HUDEP-2 (cell line): ENCODE measurements around the gene CA10.

ENCODE experiments used
- DNase-seq, 76 experiments: peaks; one replicate each; lab custom pipeline; 2025; ENCODE audit not compliant: unreplicated experiment in 76 of 76; lab: John Stamatoyannopoulos, UW

The CA10 gene

DNA sequence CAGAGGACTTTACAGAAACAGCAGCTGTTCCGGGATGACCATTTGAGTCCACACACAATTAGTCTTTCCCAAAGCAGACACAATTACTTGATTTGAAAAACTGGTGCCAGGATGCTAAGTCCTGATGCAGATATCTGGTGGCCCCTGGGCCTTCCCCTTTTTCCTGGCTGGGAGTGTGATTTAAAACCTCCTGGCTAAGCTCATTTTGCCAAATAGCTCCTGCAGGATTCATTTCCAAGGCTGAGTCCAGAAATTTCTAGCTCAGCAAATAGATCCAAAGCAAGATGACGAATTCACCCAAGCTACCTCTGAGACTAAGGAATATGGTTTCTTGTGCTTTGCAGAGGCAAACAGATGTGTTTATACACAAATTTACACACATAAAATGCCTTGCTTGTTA lies 422.2 kb downstream of the CA10 start:
- DNase-seq = no peak

DNA sequence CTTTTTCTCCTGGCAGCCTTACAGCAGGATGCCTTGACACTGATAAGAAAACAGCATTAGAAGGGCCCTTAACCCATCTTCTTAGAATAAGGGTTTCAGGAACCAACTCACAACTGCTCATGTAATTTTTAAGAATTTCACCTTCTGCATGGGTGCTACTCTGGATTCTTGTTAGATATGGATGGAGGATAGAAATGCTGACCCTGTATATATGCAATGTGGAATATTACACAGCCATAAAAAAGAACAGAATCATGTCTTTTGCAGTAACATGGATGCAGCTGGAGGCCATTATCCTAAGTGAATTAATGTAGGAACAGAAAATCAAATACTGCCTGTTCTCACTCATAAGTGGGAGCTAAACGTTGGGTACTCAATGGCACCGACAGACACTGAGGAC lies 423.5 kb downstream of the CA10 start:
- no peak for DNase-seq

DNA sequence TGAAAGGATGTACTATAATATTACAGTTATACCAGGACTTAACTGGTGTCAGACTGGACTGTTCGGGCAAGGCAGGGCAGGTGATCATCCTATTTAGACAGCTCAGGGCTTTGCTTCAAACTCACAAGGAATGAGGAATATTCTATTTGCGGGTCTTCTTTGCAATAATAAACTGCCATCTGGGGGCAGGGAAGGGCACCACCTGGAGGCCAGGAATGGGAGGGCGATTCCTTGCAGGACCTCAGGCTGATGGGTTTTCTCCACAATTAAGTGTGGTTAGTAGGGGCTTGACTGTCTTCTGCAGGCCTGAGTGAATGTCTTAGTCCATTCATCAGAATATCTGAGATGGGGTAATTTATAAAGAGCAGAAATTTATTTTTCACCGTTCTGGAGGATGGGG lies 424.1 kb downstream of the CA10 start:
- peak in 2 of 76 experiments; percentile 1 to 2 for DNase-seq

DNA sequence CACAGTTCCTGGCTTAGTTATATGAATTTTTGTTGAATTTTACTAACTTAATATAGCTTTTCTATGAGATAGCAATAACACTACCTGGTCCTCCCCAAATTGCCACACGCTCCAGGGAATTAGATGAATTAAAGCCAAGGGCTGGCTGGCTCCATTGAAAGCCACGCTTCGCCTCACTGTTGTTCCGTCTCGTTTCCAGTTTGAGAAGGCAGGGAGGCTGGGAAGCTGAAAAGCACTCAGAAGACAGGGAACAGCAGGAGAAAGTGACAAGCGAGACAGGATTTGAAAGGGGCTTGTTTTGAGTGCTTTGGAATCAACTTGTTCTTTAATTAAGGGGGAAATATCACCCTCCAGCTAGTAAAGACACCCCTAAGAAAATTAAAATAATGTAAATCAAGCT lies 425.3 kb downstream of the CA10 start:
- DNase-seq = no peak

DNA sequence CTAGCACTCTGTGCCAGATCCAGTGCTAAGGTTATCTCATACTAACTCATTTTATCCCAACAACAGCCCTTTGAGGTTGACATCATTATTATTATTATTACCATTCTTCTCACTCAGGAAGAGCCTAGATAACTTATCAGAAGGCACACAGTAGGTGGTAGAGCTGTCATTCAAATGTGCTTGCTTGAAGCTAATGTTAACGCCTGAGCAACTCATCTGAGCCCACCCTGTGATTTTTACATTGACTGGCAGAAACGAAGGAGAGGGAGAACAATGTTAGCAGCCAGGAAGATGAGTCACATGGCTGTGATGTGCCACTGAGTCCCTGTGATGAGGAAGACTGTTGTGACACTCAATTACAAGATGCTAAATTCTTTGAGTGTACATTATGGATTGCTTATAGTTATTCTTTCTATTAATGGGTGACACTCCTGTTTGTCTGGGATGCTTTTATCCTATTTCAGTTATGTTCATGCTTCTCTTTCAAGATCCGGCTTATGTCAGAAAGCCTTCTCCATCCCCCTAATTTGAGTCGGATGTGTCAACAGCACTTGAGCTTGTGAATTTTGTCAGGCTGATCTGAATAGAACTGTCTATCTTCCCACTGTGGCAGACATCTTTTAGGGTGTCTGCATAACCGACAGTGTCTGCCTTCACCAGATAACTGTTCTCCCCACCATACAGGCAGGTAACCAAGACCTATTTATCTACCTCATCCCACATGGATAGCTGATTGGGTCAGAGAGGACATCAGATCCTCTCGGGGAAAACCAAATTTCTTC lies 426.4 kb downstream of the CA10 start:
- no peak for DNase-seq

DNA sequence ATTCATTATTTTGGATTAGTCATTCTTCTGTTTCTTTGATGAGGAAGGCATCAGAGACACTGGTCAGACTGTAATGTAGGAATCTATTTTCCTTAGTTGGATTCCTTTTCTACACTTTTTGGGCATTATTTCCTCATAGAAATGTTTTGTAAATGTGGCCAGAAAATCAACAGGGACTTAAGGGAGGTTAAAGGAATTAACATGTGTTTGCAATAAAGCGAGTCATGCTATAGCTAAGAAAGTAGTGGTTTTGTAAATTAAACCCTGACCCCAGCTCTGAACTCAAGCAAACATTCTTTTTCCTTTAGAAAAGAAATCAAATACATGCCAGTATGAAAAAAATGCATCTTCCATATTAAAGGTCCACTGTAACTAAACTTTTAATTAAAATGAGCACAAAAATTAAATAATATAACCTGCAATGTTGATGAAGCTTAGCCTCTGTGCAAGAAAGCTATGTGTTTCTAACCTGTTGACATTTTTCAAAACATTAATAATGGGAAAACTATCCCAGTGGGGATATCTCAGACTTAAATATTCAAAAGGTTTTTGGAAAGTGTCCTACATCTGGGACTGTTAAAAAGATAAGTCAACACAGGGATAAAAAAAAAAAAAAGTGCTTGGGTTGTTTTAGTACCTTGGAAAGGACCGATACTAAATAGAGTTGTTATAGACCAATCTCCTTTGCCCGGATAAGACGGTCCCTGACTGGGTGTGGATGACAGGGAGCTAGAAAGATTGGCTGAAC lies 428.0 kb downstream of the CA10 start:
- DNase-seq = no peak

DNA sequence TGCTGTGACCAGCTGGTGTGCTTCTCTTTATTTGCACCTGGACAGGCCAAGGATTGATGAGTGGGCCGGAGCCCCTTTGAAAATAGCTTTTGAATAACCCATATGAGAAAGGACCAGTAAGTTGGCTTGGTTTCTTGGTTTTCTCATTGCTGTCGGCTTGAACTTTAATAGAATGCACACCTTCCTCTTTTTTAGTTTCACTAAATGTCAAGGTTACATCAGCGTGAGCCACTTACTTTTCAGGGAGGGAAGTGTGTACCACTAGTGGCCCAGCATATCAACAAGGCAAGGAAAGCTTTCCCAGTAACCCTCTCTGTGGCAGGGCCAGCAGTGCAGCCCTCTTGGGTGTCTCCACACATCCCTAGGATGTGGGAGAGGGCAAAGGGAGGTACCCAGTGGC lies 433.3 kb downstream of the CA10 start:
- no peak for DNase-seq

DNA sequence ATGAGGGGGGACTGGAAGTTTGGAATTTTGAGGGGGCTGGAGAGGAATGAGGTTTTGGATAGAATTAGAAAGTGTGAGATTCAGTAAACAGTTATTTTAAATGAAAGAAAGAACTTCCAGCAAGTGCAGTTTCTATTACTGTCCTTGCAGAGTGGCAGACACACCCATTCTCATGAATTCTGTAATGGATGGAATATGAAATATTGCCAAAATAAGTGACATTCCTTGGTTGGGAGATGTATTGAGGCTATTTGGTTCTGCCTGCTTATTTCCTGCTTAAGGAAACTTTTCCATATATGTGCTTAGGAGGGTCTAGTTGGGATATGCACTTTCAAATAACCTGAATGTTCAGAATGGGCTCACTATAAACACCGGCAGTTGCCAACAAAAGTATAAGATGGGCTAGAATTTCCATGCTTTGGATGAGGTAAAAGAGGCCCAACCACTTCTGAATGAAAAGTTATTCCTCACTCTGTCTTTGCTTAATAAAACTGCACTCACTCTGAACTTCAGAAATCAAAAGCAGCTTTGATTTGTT lies 434.4 kb downstream of the CA10 start:
- DNase-seq = no peak

DNA sequence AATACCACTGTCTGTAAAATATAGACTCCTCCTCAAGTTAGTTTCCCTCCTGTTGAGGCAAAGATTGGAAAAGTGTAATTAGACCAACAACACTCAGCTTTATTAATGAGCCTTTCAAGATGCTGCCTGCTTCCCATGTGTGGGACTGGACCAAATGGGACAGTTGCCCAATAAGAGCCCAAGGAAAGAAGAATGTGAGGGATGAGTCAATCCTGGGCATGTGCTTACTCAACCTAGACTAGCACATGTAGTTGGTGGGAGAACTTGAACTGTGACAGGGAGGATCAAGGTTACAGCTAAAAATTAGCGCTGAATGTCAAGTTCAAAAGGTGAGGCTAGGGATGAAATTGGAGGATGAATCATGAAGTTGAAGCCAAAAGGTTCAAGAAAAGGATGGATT lies 435.5 kb downstream of the CA10 start:
- DNase-seq = no peak

DNA sequence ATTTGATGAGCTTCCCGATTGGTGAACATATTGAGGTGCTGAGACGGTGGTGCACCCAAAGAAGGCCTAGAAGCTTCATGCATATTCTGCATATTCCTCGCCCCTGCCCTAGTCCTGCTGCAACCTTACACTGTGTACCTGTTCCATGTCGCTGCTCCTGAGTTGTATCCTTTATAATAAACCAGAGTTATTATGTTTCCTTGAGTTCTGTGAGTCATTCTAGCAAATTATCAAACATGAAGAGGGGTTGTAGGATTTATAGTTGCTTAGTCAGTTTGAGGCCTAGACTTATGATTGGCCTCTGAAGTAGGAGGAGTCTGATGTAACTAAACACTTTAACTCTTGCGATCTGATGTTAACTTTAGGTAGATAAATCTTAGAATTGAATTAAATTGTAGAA lies 436.8 kb downstream of the CA10 start:
- no peak for DNase-seq

DNA sequence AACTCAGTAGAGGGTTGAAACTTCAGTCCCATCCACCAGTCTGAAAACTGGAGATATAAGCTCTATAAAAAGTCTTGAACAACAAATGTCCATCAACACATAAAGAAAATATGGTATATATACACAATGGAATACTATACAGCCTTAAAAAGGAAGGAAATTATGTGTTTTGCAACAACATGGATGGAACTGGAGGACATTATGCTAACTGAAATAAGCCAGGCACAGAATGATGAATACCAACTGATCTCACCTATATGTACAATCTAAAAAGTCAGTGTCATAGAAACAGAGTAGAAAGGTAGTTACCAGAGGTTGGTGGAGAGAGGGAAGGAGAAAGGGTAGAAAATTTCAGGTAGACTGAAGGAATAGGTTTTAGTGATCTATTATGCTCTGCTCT lies 438.1 kb downstream of the CA10 start:
- no peak for DNase-seq

DNA sequence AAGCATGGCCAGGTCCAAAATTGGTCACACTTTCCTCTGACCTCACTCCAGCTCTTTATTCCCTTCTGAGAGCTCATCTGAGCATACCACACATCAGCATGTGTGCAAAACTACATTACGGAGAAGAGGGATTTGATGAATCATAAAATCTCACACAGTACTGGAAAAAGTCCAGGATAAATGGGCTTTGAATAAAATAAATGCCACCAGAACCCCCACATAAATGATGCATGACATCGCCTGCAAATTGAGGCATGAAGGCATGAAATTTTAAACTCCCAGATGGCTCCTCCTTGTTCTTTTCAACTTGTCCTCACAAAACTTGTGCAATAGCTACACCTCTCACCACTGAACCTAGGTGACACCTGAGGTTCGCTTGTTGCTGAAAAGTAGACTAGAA lies 439.5 kb downstream of the CA10 start:
- DNase-seq = no peak

DNA sequence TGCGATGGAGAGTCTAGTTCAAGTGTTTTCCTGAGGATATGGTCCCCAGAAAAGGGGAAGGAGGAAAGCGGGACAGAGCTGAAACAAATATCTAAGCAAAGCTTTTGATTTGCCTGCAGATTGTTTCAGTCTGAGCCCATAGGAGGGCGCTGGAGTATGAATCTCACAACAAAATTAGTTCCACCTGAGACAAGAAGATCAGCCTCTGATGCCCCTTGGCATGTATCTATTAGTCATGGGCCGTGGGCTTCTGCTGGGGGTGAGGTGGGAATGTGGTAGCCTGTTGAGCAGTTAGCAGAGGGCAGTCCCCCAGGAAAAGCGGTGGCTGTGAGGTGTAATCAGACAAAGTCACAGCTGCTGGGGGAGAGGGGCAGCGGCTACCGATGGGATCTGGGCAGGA lies 446.9 kb downstream of the CA10 start:
- DNase-seq = no peak

DNA sequence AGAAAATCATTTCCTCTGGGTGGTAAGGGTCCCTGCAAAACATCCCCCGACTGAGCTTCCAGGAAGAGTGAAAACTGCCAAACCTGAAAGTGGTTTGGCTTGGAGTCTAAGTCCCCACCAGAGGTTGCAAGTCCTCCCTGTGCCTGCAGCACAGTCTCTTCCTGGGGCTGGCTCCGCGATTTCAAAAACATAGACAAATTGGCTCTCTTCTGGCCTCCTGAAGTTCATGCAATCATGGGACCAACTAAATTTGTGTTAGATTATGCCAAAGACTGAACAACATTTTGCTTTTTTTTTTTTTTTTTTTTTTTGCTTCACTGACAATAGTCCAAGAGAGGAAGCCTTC lies 447.9 kb downstream of the CA10 start:
- DNase-seq = no peak

DNA sequence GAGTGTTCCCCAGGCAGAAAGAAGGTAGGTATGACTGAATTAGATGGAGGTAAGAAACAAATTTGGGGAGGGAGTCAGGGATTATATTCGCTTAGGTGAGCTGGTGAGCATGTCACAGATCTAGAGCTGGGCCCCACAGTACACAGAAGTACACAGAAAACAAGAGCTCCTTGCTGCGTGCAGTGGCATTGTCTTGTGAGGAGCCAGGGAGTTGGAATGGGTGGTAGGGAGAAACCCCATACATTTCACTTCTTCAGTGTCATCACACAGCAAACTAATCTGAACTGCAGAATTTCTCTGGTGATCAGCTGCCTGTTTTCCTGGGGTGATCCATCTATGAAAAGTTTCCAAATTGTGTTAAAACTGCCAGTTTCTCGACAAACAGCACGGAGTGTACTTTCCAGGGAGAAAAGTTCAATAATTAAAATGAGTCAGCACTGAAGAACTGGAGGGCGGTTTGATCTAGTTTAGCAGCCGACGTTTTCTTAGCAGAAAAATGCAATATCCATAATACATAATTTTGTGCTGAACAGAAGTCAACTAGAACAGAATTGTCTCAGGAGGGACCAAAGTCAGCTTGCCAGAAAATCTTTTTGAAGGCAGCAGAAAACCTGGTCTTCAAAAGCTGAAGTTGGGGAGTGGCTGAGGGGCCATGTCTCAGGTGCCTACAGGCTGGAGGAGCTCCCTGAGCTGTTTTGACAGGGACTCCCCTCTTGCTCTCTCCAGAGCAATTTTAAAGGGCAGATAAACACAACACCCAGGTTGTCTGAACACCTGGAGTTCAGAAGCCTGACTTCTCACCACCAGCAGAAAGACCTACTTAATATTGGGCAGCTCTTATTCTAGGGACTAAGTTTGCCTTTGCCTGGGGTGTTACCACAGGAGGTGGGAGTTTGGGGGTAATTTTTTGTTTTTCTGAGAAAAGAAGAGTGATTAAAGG lies 448.6 kb downstream of the CA10 start:
- no peak for DNase-seq

DNA sequence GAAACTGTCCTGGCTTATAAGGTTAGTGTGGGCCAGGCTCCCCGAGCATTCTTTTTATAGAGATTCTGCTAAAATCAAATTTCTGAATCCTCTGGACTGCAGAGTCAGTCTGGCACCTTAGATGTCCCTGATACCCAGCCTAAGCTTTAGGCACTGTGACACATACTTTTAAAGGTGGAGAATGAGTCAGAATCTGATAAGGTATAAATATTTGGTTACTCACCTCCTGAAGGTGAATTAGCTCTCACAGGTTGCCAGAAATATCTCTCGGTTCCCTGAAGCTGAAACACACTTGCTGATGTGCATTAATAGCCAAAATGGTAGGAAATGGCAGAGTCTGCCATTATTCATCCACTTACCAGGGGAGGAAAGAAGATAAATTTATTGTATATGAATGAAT lies 451.3 kb downstream of the CA10 start:
- no peak for DNase-seq

DNA sequence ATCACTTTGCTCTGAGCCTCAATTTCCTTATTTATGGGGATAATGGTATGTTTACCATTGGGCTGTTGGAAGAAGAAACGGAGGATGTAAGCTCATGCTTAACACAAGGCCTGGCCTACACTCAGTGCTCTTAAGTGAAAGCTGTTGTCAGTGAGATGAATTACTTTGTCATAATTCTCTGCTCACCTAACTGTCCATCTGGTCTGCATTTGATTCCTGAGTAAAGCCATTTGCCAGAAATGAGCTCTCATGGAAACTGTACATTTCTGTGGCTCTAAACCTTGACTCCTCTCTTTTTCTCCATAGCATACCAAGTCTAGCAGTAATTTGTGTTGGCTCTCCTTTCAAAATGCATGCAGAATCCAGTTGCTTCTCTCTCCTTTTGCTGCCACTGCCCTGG lies 452.4 kb downstream of the CA10 start:
- no peak for DNase-seq

DNA sequence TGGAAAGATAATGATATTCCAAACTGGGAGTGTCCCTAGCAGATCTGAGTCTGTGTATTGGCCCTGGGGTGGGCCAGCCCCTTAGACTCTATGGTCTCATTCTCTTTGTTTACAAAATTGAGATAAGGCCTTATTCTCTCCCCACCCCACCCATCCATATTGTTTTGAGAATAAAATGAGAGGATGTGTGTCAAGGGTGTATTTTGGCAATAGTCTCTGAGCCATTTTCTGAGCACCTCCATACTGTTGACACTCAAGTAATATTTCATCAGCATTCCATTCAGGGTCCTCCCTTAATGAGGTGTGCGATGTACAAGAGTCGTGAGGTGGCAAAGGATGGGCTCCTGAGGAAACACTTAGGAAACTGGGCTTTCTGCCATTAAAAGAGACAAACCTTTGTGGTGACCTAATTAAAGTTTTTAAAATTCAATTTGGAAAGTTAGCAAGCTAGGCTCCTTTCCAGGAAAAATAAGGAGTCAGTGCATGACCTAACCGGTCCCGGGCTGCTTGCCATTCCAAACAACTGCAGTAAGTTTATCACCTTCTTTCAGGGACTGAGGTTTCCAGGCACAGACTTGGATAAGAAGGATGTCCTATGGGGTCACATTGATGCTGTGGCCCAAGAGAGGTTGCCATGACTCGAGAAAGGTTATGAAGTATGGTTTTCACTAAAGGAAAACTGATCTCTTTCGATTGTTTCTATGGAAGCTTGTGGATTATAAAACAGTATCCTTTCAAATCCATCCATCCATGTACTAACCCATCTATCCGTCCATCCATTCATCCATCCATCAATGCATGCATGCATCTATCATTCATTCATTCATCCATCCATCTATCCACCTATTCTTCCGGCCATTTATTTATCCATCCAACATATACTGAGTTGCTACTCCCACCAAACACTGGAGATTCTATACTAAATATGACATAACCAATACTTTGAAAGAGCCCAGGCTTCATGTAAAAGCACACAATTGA lies 454.9 kb downstream of the CA10 start:
- no peak for DNase-seq

DNA sequence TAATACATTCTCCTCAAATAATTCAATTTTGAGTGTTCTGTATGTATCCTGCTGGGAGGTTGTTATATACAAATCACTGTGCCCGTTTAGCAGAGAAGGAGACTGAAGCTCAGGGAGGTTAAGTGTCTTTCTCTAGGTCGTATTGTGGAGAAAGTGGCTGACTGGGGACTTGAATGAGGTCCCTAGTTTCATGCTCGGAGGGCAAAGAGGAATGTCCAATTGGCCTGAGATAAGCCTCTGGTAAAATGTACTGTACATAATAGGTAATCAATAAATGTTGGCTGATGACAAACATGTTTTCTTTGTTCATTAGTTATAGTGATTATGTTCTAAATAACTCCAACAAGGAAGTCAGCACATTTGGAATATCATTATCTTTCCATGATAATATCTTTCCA lies 455.6 kb downstream of the CA10 start:
- DNase-seq = no peak

DNA sequence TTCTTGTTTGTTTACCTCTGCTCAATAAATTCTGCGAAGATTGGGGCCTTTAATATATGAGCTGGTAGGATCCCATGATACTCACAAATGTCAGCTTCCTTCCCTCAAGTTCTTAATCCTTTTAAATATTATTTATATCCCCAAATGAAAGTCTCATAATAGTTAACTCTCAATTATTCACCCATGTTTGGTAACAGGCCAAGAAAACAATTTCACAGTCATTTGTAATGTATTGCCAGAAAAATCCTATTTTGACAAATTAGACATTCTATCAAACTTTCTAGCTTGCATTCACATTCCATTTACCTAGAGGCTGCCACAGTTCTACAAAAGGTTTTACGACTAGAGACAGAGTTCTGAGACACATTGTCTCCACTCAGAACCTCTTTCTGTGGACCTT lies 457.0 kb downstream of the CA10 start:
- DNase-seq = no peak
